Thoracic aorta (tissue), 2 donors: ENCODE data around the gene COA7. TPM values are rescaled to one million over a fixed set of nuclear protein-coding genes. Genes with fewer than 3 reads are reported as not detected.
"Not testable (repeated sequence)": the region's sequence is repeated elsewhere in the genome, so short reads cannot be mapped to it uniquely, and the experiment has no call there.

Experiments used
- ATAC-seq: fragments of 150-250 bp; one replicate; pipeline ENCODE4 v1.8.0; 2017; ENCODE audit warnings: low read depth; ENCODE audit not compliant: insufficient number of reproducible peaks, low FRiP score
- DNase-seq: peaks from one replicate; pipeline ENCODE4 v3.0.0-alpha.2; 2020; ENCODE audit warnings: low spot score
- H3K27ac ChIP-seq, 2 donors: fragments of 200-600 bp; sonication (generic); 1 replicate in 1 of 2; 2 replicates in 1 of 2; pipeline ENCODE4 v1.5.1; 2016; ENCODE audit warnings: mild to moderate bottlenecking in 2 of 2, moderate library complexity in 2 of 2
- H3K27me3 ChIP-seq: fragments of 200-600 bp; sonication (generic); replicated peaks from 2 replicates; pipeline ENCODE4 v1.6.0; 2016; ENCODE audit warnings: mild to moderate bottlenecking; ENCODE audit not compliant: insufficient read depth
- H3K36me3 ChIP-seq: fragments of 200-600 bp; sonication (generic); one replicate; pipeline ENCODE4 v1.5.1; 2016
- H3K4me1 ChIP-seq, 2 donors: fragments of 200-600 bp; sonication (generic); 1 replicate in 1 of 2; 2 replicates in 1 of 2; pipeline versions ENCODE4 v1.5.1 to v1.6.0; 2016; ENCODE audit warnings: low read depth in 2 of 2, mild to moderate bottlenecking in 1 of 2; ENCODE audit not compliant: control insufficient read depth in 1 of 2
- H3K4me3 ChIP-seq: fragments of 200-600 bp; sonication (generic); 2 replicates; pipeline ENCODE4 v1.5.1; 2016; ENCODE audit warnings: mild to moderate bottlenecking
- H3K9me3 ChIP-seq: fragments of 200-600 bp; sonication (generic); 2 replicates; pipeline ENCODE4 v1.5.1; 2016
- CTCF ChIP-seq: fragments of 200-600 bp; sonication (generic); IDR thresholded peaks from one replicate; pipeline ENCODE4 v1.5.1; 2019; ENCODE audit warnings: antibody characterized with exemption
- total RNA-seq, 2 donors: library from RNA; depleted of rRNA; stranded (reverse); fragments of >200 nt; gene quantifications; one replicate each; pipeline versions ENCODE4 v1.1.0 to v1.2.3, GENCODE V29; 2016

The COA7 gene
- total RNA-seq, 2 donors from 2014 or later: 4.6 to 9.9 TPM

DNA sequence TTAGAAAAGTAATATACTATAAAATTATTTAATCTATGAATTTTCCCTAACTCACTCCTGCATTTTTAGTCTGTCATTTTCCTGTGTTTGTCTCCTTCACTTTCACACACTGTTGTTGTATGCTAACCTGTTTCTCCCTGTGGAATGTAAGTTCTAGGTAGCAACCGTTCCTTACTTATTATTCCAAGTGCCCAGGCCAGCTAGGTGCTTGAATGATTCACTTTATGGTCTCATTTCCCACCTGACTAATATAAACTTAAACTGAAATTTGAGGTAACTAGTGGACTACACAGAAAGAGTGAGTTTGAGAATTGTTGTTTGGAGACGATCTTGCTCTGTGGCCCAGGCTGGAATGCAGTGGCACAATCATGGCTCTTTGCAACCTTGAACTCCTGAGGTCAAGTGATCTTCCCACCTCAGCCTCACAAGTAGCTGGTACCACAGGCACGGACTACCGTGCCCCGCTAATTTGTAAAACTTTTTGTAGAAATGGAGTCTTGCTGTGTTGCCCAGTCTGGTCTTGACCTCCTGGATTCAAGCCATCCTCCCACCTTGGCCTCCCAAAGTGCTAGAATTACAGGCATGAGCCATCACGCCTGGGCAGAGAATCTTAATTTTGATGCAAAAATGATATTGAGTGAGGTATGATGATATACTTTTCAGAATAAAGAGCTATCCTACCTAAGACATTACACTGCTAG is 30.0 kb upstream of the COA7 start:
- peaks cover 14 to 26% of the 10 kb centered on the region in 2 donors for H3K4me1 ChIP-seq
- H3K9me3 ChIP-seq: no peaks in the 10 kb centered on the region
- no peak for TF ChIP-seq CTCF
- no peak overlapping the region for H3K27ac ChIP-seq
- no peaks in the 10 kb centered on the region for H3K27me3 ChIP-seq
- no peaks in the 10 kb centered on the region for H3K36me3 ChIP-seq
- H3K4me3 ChIP-seq: peak overlapping the region; percentile 96
- no peak for DNase-seq
- ATAC-seq: no peak

DNA sequence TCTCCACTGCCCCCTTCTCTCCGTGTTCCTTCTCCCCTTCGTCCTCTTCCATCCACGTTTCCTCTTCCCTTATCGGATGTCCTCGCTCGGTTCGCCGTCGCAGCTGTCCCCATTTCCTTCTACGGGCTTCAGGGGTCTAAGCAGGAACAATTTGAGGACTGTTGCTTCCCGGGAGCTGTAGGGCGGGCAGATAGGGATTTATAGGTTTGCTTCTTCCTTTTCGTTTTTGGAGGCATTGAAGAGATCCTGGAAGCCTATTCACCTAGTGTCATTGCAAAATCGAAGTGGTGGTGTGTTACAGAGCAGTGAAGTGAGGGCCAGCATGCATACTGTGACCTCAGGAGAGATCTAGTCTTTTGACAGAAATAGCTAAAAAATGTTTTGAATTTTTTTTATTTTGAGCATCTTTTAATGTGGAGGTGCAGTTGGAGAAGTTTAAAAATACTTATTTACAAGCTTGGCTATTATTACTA is 29.0 kb upstream of the COA7 start:
- no peak for DNase-seq
- Histone ChIP-seq H3K4me1 (peaks cover 14 to 26% of the 10 kb centered on the region in 2 donors), H3K4me3 (peak overlapping the region; percentile 96), H3K9me3 (no peaks in the 10 kb centered on the region), H3K27me3 (no peaks in the 10 kb centered on the region), H3K27ac (peak overlapping the region; percentile 64 to 68), H3K36me3 (no peaks in the 10 kb centered on the region)
- no peak for ATAC-seq
- no peak for TF ChIP-seq CTCF

GRCh38 chr1:52726265-52727113 is 28.3 kb upstream of the COA7 start, which contains the start of gene ZYG11B:
TSS of gene ZYG11B (plus strand) at chr1:52726453. CDS start at chr1:52726654, 201 bp downstream.
- Histone ChIP-seq H3K9me3 (no peaks in the 10 kb centered on the region), H3K27ac (peak within 1 kb of the TSS; percentile 64 to 68), H3K27me3 (no peaks in the 10 kb centered on the region), H3K36me3 (no peaks in the 10 kb centered on the region), H3K4me1 (peaks cover 14 to 26% of the 10 kb centered on the region in 2 donors), H3K4me3 (peak within 1 kb of the TSS; percentile 96)
- no peak for TF ChIP-seq CTCF
- ATAC-seq (peak; percentile 96), DNase-seq (peak; percentile 64)

DNA sequence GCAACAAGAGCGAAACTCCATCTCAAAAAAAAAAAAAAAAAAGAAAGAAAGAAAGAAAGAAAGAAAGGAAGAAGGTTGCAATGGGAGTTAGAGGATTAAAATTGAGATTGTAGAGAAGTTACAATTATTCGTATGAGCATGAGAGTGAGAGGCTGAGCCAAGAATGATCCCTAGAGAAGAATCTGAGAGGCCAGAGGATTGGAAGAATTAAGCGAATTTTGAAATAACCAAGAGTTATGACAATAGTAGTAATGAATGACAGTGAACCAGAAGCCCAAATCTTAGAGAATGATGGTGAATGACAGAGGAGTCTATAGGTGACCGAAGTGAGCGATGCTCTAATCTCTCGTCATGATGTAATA is 27.7 kb upstream of the COA7 start:
- Histone ChIP-seq H3K4me3 (peak overlapping the region; percentile 96), H3K4me1 (peaks cover 14 to 26% of the 10 kb centered on the region in 2 donors), H3K27ac (peak overlapping the region in 1 of 2 donors; percentile 64), H3K9me3 (no peaks in the 10 kb centered on the region), H3K27me3 (no peaks in the 10 kb centered on the region), H3K36me3 (no peaks in the 10 kb centered on the region)
- ATAC-seq (peak; percentile 33), DNase-seq (no peak)
- TF ChIP-seq CTCF: no peak

DNA sequence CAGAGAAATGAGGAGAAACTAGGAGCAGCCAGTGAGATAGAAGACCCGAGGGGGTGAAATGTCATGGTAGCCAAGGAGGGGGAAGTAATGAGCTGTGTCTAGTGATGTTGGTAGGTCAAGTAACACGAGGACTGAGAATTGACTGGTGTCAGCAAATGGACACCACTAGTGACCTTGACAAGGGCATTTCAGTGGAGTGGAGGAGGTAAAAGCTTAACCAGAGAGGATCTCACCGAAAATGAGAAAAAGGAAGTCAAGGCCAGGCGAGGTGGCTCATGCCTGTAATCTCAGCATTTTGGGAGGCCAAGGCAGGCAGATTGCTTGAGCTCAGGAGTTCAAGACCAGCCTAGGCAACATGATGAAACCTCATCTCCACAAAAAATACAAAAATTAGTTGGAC is 25.1 kb upstream of the COA7 start:
- Histone ChIP-seq H3K9me3 (no peaks in the 10 kb centered on the region), H3K4me1 (peaks cover 12 to 13% of the 10 kb centered on the region in 2 donors), H3K4me3 (no peak overlapping the region), H3K36me3 (no peaks in the 10 kb centered on the region), H3K27ac (no peak overlapping the region), H3K27me3 (no peaks in the 10 kb centered on the region)
- DNase-seq (no peak), ATAC-seq (no peak)
- no peak for TF ChIP-seq CTCF

GRCh38 chr1:52715296-52715695 is 17.1 kb upstream of the COA7 start:
- H3K4me3 ChIP-seq, DNase-seq, H3K36me3 ChIP-seq, ATAC-seq, H3K27me3 ChIP-seq, H3K9me3 ChIP-seq, H3K4me1 ChIP-seq, H3K27ac ChIP-seq: not testable (repeated sequence)
